Measurements from ENCODE around the gene FAM193A.
"Not testable (repeated sequence)": the region's sequence is repeated elsewhere in the genome, so short reads cannot be mapped to it uniquely, and the experiment has no call there.

Gene FAM193A

DNA sequence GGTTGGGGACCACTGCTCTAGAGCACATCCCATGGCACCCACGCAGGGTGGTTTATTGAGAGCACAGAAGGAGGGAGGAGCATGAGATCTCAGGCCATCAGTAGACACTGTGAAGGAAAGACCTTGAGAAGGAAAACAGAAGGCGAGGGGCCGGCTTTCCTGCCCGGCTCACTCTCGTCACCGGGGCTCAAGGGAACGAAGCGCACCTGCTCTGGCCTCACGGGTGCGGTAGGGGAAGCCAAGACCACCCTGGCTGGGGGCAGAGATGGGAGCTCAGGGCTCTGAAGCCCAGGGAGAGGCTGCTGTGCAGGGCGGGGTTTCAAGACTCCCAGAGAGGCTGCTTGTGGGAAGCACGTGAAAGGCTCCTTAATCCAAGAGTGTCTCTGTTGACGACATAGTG is 113.8 kb downstream of the FAM193A start:
- no peak for DNase-seq

DNA sequence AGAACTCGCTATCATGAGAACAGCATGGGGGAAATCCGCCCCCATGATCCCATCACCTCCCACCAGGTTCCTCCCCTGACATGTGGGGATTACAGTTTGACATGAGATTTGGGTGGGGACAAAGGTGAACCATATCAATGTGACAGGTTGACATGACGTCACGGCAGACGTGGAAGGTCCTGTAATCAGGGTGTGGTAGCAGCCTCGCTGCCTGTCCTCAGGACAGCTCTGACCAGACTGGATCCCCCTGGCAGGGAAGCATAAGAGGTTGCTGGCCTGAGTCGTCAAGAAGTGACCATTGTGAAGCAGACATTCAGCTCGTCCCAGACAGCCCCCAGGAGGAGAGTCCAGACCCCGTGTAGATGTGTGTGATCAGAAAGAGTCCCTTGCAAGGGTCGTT is 115.1 kb downstream of the FAM193A start:
- DNase-seq: no peak

- DNase-seq: no peak
Observed at GRCh38 chr4:2651998-2652397, 115.6 kb downstream of the FAM193A start.

DNA sequence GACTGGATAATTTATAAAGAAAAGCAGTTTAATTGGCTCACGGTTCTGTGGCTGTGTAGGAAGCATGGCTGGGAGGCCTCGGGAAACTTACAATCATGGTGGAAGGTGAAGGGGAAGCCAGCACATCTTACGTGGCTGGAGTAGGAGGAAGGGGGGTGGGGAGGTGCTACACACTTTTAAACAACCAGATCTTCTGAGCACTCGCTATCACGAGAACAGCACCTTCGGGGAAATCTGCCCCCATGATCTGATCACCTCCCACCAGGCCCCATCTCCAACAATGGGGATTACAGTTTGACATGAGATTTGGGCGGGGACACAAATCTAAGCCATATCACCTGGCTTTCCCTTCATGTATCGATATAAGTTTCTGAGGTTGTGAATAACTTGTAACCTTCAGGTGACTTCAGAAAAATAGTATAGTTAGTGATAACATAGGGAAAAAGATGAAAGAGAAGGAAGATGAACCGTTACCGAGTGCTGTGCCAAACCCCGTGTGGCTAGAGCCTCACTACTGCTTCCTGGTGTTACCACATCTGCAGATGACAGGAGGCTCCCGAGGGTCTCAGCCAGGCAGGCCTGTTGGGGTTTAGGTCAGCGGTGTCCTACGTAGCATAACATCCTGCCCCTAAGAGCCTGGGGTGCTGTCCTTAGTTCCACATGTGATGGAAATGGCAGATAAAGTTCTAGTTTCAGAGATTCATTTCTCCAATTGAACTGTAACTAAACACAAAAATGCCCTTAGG is 116.1 kb downstream of the FAM193A start:
- DNase-seq: peak in 3 of 56 donors; percentile 4 to 16 (median 6)

DNA sequence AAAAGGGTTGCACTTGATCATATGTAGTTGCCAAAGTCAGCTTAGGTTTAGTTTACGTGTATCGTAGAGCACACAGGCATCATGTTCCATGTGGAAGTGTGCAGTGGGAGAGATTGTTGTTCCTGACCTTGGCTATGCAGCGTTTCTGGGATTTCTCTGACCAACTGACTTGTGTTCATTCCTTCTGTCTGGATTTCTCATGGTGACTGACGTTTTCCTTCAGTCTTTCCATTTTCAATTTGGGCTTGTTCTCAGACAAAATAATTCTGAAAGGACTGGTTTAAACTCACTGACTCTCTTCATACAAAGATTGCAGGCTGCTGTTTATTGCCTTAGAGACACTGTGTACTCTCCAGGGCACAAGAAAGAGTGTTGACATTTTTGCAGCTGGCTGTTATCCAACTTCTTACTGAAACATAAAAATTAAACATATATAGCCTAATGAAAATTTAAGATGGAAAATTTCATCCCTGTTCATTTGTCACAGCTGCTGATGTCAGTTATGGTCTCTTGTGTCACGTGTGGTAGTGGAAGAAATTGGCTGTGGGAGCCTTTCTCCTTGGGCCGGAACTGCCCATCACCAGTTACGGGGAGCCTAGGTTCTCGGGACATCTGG is 124.3 kb downstream of the FAM193A start:
- no peak for DNase-seq

DNA sequence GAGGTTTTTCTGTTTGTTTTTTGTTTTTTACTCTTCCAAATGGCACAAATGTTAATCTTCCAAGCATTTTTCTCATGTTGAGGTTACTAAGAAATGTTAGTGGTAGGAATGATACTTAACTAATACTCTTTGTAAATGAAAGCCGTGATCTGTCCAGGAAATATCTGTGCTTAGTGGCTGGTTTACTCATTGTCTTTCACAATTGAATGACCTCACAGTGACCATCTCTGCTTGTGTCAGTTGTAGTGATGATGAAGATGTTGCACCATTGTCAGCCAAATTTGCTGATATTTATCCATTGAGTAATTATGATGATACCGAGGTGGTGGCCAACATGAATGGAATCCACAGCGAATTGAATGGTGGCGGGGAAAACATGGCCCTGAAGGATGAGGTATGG is 126.2 kb downstream of the FAM193A start:
- no peak for DNase-seq

GRCh38 chr4:2663275-2663674 is 126.8 kb downstream of the FAM193A start:
- no peak for DNase-seq

DNA sequence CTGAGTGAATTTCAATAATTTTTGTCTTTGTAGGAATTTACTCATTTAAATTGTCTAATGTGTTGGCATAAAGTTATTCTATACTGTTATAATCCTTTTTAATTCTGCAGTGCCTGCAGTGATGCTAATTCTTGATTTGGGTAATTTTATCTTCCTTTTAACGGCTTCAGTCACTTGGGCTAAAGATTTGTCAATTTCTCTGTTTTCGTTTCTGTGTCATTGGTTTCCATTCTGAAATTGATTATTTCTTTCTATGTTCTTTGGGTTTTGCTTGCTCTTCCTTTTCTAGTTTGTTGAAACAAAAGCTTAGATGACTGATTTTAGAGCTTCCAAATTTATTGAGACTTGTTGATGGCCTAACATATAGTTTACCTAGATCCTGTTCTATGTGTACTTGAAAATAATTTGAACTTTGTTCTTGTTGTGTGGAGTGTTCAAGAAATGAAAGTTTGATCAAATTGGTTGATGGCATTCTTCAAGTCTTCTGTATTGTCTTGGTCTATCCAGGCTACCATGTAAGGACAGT is 130.3 kb downstream of the FAM193A start:
- DNase-seq: no peak

GRCh38 chr4:2667428-2667827 is 131.0 kb downstream of the FAM193A start:
- DNase-seq: no peak

GRCh38 chr4:2671267-2671895 is 134.9 kb downstream of the FAM193A start:
- no peak for DNase-seq

DNA sequence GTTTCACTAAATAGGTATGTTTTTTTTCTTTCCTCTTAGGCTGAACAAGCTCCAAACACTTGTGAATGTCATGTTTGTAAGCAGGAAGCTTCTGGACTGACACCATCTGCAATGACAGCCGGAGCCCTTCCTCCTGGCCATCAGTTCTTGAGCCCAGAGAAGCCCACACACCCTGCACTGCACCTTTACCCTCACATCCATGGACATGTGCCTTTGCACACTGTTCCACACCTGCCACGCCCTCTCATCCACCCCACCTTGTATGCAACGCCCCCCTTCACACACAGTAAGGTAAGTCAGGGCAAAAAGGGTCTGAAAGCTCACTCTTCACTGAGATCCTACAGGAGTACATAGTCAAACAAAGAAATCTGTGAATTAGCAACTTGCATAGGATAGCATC is 135.6 kb downstream of the FAM193A start:
- no peak for DNase-seq

DNA sequence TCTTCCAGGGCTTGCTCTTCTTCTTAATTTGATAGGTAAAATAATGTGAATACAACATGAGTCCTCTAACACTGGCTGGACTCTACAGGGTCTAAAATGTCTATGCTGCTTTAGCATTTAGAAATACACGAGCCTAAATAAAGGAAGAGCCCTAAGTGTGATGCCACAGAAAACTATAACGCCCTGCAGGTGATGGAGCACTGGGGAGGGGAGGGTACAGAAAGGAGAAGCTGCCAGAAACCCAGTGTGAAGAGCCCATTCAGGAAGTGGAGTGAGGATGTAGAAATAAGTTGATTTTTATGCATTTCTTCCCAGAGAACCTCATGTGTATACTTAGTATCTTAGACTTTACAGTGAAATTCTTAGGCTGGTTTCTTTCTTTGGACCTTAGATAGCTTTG is 136.3 kb downstream of the FAM193A start:
- DNase-seq: no peak

DNA sequence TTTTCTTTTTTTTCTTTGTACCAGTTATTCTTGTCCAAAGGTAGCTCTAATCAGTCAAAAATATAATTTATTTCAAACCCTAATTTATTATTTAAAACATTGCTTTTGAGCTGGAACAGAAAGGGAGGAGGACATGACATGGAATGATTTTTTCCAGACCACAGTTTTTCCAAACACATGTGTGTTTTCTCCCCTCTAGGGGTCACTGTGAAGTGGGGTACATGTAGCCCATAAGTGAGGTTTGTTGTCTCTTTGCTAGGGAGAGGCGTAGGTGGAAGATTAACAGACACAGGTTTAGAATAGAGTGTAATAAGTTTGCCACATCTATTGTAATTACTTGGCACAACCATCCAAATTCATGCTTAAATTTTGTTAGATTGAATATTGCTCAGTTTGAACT is 136.7 kb downstream of the FAM193A start:
- no peak for DNase-seq

GRCh38 chr4:2679762-2680161 is 143.3 kb downstream of the FAM193A start:
- not testable (repeated sequence) for DNase-seq

GRCh38 chr4:2684486-2684885 is 148.0 kb downstream of the FAM193A start:
- DNase-seq: no peak

GRCh38 chr4:2685541-2685940 is 149.1 kb downstream of the FAM193A start:
- no peak for DNase-seq

DNA sequence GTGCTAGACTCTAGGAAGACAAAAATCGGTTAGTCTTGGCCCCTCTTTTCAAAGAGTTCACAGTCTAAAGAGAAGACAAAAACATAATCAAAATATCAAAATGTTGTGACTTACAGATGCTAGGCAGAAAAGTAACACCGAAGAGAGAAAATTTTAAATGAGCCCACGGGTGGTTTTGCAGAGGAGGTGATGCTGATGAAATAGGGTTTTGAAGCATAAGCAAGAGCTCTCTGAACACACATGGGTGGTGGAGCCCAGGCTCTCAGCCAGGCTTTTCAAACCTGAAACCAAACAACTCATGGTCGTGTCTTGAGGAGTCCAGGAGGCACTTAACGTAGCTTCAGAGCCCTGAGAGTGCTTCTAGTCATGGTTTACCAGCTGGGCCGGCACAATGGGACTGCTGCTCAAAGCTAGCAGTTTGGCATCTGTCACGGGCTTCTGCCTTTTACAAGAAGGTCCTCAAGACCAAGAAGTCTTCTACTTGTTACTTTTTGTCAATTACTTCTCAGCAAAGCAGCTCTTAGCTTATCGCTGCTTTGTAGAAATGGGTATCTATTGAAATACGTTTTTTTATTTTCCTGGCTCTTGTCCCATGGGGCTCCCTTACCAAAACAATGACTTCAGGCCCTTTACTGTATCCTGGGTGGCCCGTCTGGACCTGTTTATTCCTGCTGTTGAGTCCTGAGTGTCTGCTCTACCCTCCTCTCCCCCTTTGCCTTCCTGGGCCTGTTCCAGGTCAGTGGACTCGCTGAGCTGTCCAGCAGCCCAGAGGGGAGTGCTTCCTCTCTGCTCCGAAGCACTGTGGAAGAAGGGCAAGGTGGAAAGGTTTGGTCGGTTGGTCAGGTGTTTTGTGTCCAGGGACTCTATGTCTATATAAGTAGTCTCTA is 150.2 kb downstream of the FAM193A start:
- DNase-seq: no peak

DNA sequence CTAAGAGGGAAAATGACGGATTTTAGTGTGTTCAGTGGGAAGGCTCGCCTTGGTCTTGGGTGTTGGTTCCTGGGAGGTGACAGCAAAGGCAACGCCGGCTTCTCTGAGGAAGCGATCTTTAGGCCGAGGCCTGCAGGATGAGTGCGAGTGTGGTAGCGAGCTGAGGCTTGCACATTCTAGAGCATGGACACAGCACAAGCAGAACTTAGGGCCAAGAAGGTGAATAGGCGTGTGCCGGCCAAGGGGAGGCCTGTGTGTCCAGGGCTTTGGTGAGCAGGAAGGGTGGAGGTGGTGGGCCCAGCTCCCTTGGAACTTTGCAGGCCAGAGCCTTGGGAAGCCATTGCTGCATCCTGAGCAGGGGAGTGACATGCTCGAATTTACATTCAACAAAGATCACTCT is 151.8 kb downstream of the FAM193A start:
- DNase-seq: no peak

DNA sequence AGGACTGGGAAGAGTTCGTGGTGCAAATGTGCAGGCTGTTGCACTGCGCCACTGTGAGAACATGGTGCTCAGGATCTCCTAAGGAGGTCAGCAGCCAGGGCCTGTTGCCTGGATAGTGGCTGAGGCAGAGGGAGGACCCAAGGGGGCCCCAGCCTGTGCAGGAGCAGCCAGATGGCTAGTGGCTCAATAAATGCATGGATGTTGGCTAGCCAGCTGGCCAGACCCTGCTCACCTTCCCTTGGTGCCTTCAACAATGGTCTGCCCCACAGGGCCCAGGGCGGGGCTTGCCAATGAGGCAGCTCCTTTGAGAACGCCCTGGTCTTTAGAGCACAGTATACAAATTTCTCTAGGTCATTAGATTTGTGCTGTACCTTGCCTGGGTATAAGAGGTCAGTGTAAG is 152.2 kb downstream of the FAM193A start:
- DNase-seq: no peak

DNA sequence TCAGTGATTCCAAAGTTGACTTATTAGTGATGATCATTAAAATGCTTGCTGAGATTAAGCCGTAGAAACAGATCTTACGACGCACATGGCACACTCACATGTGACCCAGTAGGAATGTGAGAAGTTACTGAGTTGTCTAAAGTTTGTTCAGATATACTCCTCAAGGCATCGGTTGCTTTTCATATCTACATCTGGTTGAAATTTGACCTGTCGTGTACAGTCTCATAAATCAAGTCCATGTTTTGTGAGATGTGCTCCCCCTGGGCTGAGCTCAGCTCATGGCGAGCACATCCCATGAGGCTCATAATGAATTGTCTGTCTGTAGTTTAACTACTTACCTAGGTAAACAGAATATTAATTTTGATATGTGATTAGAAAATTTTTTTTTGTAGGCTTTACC is 152.7 kb downstream of the FAM193A start:
- DNase-seq: no peak
